Fibroblast of gingiva (primary cell): Measurements from ENCODE around the gene DNAAF8.
"Not testable (repeated sequence)": the region's sequence is repeated elsewhere in the genome, so short reads cannot be mapped to it uniquely, and the experiment has no call there.

Experiments
- DNase-seq: peaks from one replicate; pipeline ENCODE4 v3.0.0-alpha.2; 2011; ENCODE audit warnings: low read depth

Gene DNAAF8

DNA sequence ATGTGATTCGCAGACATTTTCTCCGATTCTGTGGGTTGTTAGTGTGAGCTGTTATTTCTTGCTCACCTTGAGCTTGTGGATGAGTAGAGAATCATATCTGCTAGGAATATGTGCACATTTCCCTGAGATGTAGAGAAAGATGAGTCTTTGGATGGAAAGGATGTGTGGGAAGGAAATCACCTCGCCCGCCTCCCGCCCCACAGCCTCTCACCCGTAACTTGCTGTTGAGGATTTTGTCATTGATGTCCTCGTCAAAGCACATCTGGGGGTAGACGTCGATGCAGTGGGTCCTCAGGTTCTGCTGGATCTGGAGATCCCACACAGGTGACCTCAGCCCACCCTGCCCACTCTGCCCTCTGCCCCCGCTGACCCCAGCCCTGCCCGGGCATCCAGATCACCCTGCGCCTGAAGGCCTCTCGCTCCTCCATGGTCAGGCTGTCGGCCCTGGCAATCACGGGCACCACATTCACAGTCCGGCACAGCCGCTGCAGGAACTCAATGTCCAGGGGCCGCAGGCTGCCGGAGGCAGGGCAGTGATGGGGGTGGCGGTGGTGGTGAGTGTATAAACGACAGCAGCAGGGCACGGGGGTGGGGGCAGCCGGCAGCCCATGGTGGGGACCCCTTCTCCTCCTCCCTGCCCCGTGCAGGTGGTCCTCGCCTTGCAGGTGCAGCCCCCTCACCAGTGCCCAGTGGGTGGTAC, 49.1 kb downstream of the DNAAF8 start:
- DNase-seq = no peak

DNA sequence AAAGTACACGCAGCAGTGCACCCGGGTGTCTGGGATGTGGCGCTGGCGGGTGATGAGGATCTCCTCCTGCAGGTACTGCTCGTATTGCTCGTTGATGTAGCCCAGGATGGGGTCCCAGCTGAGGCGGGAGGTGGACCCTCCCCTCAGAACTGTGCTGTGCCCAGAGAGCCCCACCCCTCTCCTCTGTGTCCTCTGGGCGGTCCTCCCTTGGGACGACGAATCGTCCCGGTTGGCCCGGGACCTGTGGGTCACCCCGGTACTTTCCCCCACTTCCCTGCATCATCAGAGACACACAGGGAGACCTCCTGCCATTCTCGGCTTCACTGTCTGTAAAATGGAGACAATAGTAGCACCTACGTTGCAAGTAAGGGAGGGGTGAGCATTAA, 49.6 kb downstream of the DNAAF8 start:
- DNase-seq = no peak

DNA sequence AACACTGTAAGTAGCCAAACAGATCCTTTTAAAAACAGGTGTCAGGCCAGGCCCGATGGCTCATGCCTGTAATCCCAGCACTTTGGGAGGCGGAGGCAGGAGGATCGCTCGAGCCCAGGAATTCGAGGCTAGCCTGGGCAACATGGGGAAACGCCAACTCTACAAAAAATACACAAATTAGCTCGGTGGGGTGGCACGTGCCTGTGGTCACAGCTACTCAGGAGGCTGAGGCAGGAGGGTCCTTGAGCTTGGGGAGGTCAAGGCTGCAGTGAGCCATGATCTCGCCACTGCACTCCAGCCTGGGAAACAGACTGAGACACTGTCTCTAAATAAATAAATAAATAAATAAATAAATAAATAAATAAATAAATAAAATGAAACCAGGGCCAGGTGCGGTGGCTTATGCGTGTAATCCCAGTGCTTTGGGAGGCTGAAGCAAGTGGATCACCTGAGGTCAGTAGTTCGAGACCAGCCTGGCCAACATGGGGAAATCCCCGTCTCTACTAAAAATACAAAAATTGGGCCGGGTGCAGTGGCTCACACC, 50.2 kb downstream of the DNAAF8 start:
- not testable (repeated sequence) for DNase-seq

DNA sequence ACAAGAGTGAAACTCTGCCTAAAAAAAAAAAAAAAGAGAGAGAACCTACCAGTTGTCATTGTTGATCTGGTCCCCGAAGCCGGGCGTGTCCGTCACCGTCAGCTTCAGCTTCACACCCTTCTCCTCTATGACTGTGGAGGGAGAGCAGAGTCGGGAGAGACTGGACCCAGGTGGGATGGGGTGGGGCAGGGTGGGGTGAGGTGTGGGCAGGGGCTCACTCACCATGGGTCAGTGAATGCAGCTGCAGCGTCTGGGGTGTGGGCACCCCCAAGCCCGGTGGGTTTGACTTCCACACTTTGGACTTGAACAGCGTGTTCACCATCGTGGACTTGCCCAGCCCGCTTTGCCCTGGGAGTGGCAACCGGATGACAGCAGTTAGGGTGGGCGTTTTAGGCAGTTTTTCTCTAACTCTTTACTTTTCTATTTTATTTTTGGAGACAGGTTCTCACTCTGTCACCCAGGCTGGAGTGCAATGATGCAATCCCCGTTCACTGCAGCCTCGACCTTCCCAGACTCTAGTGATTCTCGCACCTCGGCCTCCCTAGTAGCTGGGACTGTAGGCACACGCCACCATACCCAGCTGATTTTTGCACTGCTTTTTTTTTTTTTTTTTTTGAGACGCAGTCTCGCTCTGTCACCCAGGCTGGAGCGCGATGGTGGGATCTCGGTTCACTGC, 51.6 kb downstream of the DNAAF8 start:
- DNase-seq = no peak

DNA sequence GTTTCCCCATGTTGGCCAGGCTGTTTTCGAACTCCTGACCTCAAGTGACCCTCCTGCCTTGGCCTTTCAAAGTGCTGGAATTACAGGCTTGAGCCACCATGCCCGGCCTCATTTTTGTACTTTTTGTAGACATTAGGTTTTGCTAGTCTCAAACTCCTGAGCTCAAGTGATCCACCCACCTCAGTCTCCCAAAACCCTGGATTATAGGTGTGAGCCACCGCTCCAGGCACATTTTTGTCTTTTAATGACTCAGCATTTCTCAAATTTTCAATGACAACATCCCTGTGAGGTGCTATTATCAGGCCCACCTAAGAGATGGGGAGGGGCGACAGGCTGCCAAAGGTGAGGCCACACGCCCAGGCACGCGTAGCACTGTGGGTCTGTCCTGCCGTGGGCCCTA, 52.7 kb downstream of the DNAAF8 start:
- DNase-seq = no peak

DNA sequence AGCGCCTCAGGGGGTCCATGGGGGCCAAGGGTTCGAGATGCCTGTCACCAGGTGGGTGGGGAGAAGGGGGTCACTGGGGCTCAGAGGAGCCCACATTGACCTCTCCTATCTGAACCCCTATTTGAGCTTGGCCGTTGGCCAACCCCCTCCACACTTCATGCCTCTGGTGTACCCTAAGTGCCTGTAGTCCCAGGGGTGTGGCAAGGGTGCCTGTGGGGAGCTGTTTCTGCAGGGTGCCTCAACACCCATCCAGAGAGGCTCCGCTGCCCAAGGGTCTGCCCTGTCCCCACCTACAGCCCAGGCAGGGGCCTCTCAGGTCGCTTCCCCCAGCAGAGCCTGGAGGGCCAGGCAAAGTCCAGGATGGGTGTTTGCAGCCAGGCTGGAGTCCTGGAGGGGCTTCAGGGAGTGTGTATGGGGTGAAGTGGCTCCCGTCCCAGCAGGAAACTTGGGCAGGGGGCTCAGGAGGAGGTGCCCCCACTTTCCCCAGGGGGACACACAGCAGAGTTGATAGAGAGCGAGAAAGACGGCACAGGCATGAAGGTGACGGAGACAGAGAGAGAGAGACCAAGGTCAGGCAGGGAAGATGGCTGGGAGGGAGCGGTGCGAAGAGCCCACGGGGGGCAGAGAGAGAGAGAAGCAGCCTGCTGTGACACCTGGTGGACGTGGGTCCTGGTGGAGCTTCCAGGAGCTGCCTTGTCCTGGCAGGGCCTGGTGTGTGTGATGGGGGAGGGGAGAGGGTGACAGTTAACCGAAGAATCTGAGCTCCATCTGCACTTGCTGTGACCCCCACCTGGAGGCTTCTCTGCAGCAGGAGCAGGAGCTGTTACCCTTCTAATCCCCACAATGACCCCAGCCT, 53.5 kb downstream of the DNAAF8 start, which contains the start of gene SEPTIN12:
TSS of gene SEPTIN12 (minus strand) at position 719 of the 856 bp plus-strand sequence. CDS start at position 19, 700 bp downstream.
- DNase-seq = no peak

DNA sequence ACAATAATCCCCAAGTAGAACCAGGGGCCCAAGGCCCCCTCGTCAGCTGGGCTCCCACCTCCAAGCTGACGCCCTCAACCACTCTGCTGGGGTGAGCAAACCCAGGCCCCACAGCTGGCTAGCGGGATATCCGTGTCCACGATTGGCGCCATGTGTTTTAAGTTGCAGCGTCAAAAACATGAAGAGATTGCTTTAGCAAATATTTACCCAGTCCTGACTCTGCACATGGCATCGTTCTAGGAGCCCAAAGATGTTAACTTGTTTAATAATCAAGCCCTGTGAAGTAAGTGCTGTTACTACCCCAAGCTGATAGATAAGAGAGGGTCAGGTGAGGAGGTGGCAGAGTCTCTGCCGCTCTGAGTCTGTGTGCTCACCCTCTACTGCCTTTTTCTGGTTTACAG, 54.2 kb downstream of the DNAAF8 start:
- DNase-seq = no peak

DNA sequence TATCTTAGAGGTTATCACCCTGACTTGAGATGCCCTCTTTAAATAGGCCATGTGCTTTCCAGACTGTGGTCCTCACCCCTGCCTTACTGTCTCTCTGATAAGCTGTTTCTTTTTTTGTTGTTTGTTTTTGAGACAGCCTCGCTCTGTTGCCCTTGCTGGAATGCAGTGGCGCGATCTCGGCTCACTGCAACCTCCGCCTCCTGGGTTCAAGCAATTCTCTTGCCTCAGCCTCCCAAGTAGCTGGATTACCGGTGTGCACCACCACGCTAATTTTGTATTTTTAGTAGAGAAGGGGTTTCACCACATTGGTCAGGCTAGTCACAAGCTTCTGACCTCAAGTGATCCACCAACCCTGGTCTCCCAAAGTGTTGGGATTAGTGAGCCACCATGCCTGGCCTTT, 54.6 kb downstream of the DNAAF8 start:
- no peak for DNase-seq

DNA sequence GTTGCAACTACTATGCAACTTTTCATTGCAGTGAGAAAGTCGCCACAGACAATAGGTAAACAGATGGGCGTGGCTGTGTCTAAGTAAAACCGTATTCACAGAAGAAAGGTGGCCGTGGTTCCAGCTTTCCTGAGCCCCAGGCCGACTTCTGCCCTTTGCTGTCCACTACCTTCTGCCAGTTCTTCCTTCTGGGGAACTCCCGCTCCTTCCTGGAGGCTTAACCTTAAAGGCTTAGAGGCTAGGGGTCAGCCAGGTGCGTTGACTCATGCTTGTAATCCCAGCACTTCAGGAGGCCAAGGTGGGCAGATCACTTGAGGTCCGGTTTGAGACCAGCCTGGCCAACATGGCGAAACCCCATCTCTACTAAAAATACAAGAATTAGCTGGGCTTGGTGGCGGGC, 55.9 kb downstream of the DNAAF8 start:
- DNase-seq = no peak

DNA sequence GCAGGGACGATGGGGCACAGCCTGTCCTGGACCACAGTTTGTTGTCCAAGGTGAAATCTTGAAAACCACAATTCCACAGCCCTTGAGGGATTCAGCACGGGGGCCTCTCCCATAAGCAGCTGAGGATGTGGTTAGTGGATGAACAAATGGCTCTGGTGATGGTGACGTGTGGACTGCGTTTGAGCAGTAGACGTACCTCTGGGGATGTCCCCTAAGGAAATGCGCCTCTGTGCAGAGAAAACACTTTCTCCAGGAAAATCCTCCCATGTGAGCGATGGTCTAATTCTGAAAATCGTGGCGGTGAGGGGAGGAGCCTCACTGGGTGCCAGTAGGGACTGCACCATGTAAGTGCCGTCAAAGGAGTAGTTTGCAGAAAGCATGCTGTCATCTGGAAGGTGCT, 56.5 kb downstream of the DNAAF8 start:
- DNase-seq = no peak

DNA sequence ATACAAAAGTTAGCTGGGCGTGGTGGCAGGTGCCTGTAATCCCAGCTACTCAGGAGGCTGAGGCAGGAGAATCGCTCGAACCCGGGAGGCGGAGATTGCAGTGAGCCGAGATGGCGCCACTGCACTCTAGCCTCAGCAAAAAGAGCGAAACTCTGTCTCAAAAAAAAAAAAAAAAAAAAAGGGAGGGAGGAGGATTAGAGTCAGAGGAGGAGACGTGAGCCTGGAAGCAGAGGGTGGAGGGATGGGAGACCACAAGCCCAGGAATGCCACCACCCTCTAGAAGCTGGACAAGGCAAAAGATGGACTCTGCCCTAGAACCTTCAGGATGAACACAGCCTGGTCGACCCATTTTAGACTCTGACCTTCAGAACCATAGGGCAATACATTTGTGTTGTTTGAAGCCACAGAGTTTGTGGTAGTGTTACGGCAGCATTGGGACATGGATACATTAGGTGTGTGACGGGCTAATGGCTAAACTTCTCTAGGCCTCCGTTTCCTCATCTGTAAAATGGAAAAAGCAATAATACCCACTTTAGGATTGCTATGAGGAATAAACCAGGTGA, 58.7 kb downstream of the DNAAF8 start:
- no peak for DNase-seq

DNA sequence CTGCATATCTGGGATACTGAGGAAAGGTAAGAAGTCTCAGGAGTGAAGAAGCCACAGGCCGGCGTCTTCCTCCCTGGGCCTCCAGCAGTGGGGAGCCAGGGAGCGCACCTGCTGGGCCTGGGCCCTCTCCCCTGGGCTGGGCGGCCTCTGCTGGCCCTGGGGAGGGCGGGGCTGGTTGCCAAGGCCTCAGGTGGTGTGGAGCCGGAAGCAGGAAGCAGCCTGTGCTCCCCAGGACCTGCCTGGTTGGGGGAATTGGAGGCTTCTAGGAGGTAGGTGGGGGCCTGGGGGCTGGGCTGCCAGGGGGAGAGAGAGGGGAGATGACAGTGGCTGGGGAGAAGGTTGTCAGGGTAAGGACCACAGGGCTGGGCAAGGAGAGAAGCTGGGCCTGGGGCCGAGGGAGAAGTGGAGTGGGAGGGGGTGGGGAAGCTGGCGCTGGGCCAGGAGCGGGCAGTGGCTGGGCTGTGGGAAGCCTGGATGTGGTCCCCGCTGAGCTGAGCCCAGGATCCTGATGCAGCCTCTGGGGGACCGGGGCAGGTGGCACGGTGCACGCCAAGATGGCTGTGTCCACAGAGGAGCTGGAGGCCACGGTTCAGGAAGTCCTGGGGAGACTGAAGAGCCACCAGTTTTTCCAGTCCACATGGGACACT, 61.0 kb downstream of the DNAAF8 start, which contains the start of gene SMIM22:
TSS of gene SMIM22 (plus strand) at position 189 of the 647 bp plus-strand sequence. CDS start at position 555, 366 bp downstream.
- DNase-seq = no peak

DNA sequence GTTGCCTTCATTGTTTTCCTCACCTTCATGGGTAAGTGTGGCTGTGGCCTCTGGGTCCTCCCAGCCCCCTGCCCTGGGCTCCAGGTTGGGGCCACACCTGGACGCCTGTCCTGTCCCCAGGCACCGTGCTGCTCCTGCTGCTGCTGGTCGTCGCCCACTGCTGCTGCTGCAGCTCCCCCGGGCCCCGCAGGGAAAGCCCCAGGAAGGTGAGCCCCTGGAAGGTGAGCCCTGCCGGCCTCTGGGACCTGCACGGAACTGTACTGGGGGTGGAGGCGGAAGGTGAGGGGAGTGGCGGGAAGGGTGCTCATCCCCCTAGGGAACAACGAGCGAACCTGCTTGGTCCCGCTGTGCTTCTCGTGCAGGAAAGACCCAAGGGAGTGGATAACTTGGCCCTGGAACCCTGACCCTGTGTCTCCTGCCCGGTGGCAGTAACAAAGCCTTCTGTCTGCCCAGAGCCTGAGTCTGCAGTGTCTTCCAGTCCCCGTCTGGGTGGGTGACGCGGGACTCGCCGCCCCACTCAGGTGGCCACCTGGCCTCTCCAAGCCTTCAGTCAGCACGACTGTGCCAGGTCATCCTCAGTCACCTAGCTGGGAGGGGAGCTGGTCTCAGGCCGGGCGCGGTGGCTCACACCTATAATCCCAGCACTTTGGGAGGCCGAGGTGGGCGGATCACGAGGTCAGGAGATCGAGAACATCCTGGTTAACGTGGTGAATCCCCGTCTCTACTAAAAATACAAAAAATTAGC, 61.7 kb downstream of the DNAAF8 start:
- DNase-seq = no peak

DNA sequence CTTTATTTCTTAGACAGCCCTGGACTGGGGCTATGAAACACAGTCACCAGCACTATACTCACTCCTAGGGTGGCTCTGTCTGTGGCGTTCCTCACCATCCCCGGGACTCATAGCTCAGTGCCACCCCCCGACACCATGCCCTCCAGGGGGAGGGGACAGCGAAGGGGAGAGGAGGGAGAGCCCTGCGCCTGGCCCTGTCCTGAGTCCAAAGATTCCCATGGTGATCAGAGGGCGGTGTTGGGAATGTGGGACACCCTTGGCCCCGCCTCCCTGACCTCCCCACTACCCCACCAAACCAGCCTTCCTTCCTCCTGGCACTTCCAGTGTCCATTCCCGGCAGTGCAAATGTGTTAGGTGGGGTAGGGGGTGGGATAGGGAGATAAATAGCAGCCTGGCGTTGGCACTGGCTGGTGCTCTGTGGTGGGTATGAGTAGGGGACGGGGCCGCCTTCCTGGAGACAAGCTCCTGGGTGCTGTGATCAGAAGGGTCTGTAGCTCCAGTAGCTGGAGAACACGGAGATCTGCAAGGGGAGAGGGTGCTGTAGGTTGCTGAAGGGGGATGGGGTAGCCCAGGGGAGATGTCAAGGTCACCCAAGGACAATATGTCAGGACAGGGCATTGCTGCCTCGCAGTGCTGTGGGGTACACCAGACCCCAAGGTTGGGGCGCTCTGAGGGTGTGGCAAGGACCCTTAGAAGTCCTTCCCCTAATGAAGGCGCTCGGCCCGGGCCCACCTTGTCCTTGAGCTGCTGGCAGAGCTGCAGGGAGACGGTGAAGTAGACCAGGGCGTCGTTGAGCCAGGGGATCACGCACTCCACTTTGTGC, 62.9 kb downstream of the DNAAF8 start:
- DNase-seq = no peak

DNA sequence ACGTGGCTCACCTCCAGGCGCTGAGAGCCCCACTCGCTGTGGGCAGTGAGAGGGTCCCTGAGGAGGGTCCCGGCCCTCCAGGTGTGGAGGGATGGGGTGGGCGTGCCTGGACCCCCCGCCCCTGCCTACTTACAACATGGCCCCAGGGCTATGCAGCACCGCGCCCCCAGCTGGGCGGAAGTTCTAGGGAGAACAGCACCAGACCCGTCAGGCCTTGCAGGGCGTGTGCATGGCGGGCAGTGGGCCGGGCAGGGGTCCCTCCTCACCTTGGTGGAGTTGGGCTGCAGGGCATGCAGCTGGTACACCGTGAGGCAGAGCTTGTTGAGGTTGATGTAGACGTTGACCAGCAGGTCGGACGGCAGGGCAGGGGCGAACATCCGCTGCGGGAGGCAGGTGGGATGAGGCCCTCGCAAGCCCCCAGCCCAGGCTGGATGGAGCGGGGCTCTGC, 63.5 kb downstream of the DNAAF8 start:
- DNase-seq = no peak

DNA sequence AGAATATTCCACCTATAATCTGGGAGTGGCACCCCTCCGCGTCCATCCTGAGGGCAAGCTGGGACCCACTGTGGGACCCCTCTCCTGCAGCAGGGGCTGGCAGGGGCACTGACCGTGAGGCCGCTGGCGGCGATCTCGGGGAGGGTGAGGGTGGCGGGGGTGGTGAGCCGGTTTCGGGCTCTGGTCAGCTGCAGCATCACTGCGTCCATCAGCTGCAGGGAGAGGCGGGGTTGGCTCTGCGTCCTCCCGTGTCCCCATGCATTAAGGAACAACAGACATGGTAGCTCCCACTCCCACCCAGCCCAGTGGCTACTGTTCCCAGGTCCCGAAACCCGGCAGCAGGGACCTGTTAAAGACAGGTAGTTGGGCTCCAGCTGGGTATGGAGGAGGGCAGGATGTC, 64.1 kb downstream of the DNAAF8 start:
- DNase-seq = no peak
